Measurements from ENCODE around the gene OGFR. TPM values are rescaled to one million over a fixed set of nuclear protein-coding genes. Genes with fewer than 3 reads are reported as not detected.

The OGFR gene
- total RNA-seq, 1 experiment from 2014 or later: 31.0 TPM

DNA sequence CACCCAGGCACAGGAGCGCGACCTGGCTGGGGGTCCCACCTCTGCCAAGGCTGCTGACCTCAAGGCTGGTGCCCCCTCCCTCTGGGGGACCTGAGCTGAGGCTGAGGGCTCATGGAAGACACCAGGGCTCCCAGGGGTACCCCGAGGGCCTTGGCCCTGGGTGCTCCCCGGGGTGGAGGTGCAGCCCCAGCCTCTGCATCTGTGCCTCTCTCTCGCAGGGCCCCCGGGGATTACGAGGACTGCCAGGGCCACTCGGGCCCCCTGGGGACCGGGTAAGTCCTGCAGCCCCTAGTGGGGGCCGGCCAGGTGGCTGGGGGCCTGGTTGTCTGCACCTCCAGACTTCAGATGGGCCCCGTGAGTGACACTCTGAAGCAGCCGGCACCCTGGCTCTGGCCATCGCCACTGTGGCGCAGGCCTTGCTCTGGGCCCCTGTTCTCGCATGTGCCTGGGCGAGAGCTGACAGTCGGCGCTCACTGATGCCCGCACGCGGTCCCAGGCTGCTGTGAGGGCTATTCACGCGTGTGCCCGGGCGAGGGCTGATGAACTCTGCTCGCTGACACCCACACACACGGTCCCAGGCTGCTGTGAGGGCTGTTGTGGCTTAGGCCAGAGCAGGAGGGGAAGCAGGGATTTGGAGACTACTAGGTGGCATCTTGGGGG lies 21.5 kb downstream of the OGFR start:
- Mint-ChIP-seq H3K27me3 (ENCODE audit: insufficient read depth, unreplicated experiment) (no peaks in the 10 kb centered on the region), H3K9me3 (ENCODE audit: unreplicated experiment) (no peaks in the 10 kb centered on the region), H3K4me1 (ENCODE audit: insufficient read depth, unreplicated experiment) (no peaks in the 10 kb centered on the region), H3K27ac (ENCODE audit: low read depth, unreplicated experiment) (no peak overlapping the region), H3K36me3 (ENCODE audit: insufficient read depth, unreplicated experiment) (no peaks in the 10 kb centered on the region), H3K4me3 (ENCODE audit: unreplicated experiment) (no peak overlapping the region)
- POLR2A ChIA-PET: no interaction called here
- CTCF ChIA-PET: no interaction called here
- no TSS peak for BruUV-seq (replicated peaks)
- no peak for DNase-seq (ENCODE audit: unreplicated experiment)
- intact Hi-C loops (cut with micrococcal nuclease): no loop called here
- TF ChIP-seq CTCF (IDR thresholded peaks at IDR 0.05; ENCODE audit: unreplicated experiment): no peak

DNA sequence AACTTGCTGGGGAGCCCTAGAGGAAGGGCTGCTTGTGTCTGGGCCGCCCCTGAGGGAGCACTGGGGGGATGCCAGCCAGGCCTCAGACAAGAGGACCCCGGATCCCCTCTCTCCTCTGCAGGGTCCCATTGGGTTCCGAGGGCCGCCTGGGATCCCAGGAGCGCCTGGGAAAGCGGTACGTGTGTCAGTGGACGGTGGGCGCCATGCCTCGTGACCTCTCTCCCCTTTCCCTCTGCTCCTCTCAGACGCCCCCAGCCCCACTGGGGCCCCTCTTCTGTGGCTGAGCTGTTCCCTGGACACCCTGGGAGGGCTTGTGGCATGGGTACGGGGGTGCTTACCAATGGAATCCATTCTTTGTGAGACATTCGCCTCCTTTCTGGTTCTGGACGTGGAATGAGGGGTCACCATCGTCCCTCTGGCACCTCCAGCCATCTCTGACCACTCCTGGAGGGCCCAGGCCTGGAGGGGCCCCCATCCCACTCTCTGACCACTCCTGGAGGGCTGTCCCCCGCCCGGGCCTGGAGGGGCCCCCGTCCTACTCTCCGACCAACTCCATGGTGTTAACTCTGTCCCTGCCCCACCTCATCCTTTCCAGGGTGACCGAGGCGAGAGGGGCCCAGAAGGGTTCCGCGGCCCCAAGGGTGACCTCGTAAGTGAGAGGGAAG lies 22.1 kb downstream of the OGFR start:
- H3K27me3 Mint-ChIP-seq (ENCODE audit: insufficient read depth, unreplicated experiment): no peaks in the 10 kb centered on the region
- H3K4me3 Mint-ChIP-seq (ENCODE audit: unreplicated experiment): no peak overlapping the region
- DNase-seq (ENCODE audit: unreplicated experiment): no peak
- no TSS peak for BruUV-seq (replicated peaks)
- intact Hi-C loops (cut with micrococcal nuclease): no loop called here
- H3K4me1 Mint-ChIP-seq (ENCODE audit: insufficient read depth, unreplicated experiment): peaks cover 4% of the 10 kb centered on the region
- H3K36me3 Mint-ChIP-seq (ENCODE audit: insufficient read depth, unreplicated experiment): no peaks in the 10 kb centered on the region
- CTCF ChIA-PET: interaction anchor here (0.5 kb wide), 1 partner anchor 255 kb away, joined by 3 read pairs; no protein-coding TSS in a partner anchor
- H3K9me3 Mint-ChIP-seq (ENCODE audit: unreplicated experiment): no peaks in the 10 kb centered on the region
- H3K27ac Mint-ChIP-seq (ENCODE audit: low read depth, unreplicated experiment): no peak overlapping the region
- no peak for TF ChIP-seq CTCF (IDR thresholded peaks at IDR 0.05; ENCODE audit: unreplicated experiment)
- POLR2A ChIA-PET: no interaction called here

DNA sequence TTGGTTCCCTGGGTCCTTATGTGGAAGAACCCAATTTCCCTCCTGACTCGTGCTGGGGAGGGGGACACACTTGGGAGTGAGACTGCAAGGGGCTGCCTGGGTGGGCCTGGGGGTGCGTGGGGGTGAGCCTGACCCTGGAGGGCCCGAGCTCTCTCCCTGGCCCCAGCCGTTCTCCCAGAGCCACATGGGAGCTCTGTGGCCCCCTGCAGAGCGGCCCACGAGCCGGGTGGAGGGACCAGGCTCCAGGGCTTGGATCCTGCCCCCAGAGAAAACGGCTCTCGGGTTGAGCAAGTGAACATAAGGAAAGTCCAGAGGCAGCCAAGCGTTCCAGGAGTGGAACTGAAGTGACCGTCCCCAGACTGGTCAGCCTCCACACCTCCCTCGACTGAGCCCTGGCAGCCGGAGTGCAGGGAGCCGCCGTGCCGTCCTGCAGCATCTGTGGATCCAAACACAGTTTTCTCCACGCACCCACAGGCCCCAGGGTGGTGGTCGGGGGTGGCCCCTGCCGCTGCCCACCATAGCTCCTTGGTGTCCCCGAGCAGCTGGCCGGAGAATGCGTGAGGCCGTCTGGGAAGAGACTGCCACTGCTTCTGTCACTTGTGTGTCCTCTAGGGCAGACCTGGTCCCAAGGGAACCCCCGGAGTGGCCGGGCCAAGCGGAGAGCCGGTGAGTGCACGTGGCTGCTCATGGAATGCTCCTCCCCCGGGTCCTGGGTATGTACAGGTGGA lies 22.8 kb downstream of the OGFR start:
- Mint-ChIP-seq H3K4me3 (ENCODE audit: unreplicated experiment) (no peak overlapping the region), H3K4me1 (ENCODE audit: insufficient read depth, unreplicated experiment) (peaks cover 11% of the 10 kb centered on the region), H3K36me3 (ENCODE audit: insufficient read depth, unreplicated experiment) (no peaks in the 10 kb centered on the region), H3K27me3 (ENCODE audit: insufficient read depth, unreplicated experiment) (no peaks in the 10 kb centered on the region), H3K9me3 (ENCODE audit: unreplicated experiment) (no peaks in the 10 kb centered on the region), H3K27ac (ENCODE audit: low read depth, unreplicated experiment) (no peak overlapping the region)
- intact Hi-C loops (cut with micrococcal nuclease): no loop called here
- ChIA-PET POLR2A (no interaction called here), CTCF (interaction anchor here (0.5 to 0.6 kb wide), 2 partner anchors 114 to 256 kb away, joined by 3 read pairs; no protein-coding TSS in a partner anchor)
- DNase-seq (ENCODE audit: unreplicated experiment): no peak
- no TSS peak for BruUV-seq (replicated peaks)
- no peak for TF ChIP-seq CTCF (IDR thresholded peaks at IDR 0.05; ENCODE audit: unreplicated experiment)

DNA sequence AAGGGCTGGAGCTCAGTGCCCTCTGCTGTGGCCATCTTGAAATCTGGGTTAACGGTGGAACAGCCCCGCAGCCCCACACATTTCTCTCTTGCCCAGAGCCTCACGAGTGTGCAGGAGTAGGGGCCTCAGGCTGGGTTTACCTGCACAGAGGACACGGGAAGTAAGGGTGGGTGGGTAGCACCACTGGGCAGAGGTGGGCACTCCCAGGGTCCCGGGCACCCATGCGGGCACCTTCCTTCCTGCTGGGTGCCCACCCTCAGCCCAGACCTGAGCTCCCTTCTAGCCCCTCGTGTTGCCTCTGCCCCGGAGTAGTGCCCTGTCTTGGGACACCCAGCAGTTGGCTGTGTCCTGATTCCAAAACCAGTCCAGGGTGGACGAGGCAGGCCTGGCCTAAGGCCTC lies 23.4 kb downstream of the OGFR start:
- TF ChIP-seq CTCF (IDR thresholded peaks at IDR 0.05; ENCODE audit: unreplicated experiment): no peak
- no TSS peak for BruUV-seq (replicated peaks)
- ChIA-PET CTCF (interaction anchor here (0.6 kb wide), 1 partner anchor 113 kb away, joined by 3 read pairs; no protein-coding TSS in a partner anchor), POLR2A (interaction anchor here (0.6 kb wide), 1 partner anchor 22 kb away, joined by 3 read pairs; no protein-coding TSS in a partner anchor)
- no peaks in the 10 kb centered on the region for H3K9me3 Mint-ChIP-seq (ENCODE audit: unreplicated experiment)
- intact Hi-C loops (cut with micrococcal nuclease): no loop called here
- no peak for DNase-seq (ENCODE audit: unreplicated experiment)
- peaks cover 14% of the 10 kb centered on the region for H3K4me1 Mint-ChIP-seq (ENCODE audit: insufficient read depth, unreplicated experiment)
- no peaks in the 10 kb centered on the region for H3K27me3 Mint-ChIP-seq (ENCODE audit: insufficient read depth, unreplicated experiment)
- no peaks in the 10 kb centered on the region for H3K36me3 Mint-ChIP-seq (ENCODE audit: insufficient read depth, unreplicated experiment)
- H3K4me3 Mint-ChIP-seq (ENCODE audit: unreplicated experiment): no peak overlapping the region
- H3K27ac Mint-ChIP-seq (ENCODE audit: low read depth, unreplicated experiment): no peak overlapping the region
